ENCODE data around the gene MAP2.

DNA sequence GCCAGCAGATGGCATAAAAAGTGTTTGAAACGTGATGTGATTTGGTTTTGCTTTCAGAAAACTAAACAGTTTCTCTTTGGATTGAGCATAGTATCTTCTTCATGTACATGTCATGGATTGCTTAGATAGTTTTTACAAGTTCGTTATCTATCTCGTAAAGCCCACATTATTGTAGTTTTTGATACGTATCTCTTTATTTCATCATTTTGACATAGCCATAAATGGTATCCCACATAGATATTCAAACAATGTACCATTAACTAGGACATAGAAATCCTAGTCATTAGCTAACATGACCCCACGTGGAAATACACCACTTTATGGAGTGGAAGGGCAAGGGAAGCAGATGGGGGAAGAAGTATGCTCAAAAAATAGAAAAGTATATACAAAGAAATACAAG is 93.6 kb downstream of the MAP2 start:
- TF ChIP-seq CTCF (IDR thresholded peaks at IDR 0.05) (no peak), POLR2AphosphoS5 (IDR thresholded peaks at IDR 0.05) (no peak)
